CD8-positive, alpha-beta memory T cell (primary cell): ENCODE results near the gene GBGT1. TPM values are rescaled to one million over a fixed set of nuclear protein-coding genes. Genes with fewer than 3 reads are reported as not detected.
A peak's percentile ranks its signal among the peaks of the same experiment; 100 is the strongest.

ENCODE experiments used
- CTCF ChIA-PET: fragments of 350-600 bp; sonication (Branson Sonifier 250); formaldehyde crosslinking; loops from one replicate; lab custom pipeline; 2021; ENCODE audit warnings: antibody characterized with exemption; lab: Charles Lee
- POLR2A ChIA-PET: fragments of 350-600 bp; sonication (Branson Sonifier 250); formaldehyde crosslinking; loops from one replicate; lab custom pipeline; 2021; ENCODE audit warnings: antibody characterized with exemption; lab: Charles Lee
- DNase-seq, 5 donors: peaks; one replicate each; pipeline versions ENCODE4 v3.0.0 to v3.0.0-alpha.2; 2020 to 2022; ENCODE audit warnings: mixed read lengths in 1 of 5
- H3K27ac ChIP-seq: one replicate; pipeline ENCODE4 v1.7.0; 2013; ENCODE audit warnings: low read depth, mild to moderate bottlenecking, low read length, moderate library complexity
- H3K27me3 ChIP-seq: 2 replicates; pipeline ENCODE4 v1.7.0; 2013; ENCODE audit warnings: low read length, mild to moderate bottlenecking; ENCODE audit not compliant: insufficient read depth, poor library complexity, severe bottlenecking
- H3K36me3 ChIP-seq: 2 replicates; pipeline ENCODE4 v1.7.0; 2013; ENCODE audit warnings: mild to moderate bottlenecking, low read length, moderate library complexity; ENCODE audit not compliant: insufficient read depth
- H3K4me1 ChIP-seq: 2 replicates; pipeline ENCODE4 v1.7.0; 2013; ENCODE audit warnings: mild to moderate bottlenecking, low read length, moderate library complexity; ENCODE audit not compliant: insufficient read depth
- H3K4me3 ChIP-seq: 2 replicates; pipeline ENCODE4 v1.7.0; 2013; ENCODE audit warnings: mild to moderate bottlenecking, low read length
- H3K9me3 ChIP-seq: 2 replicates; pipeline ENCODE4 v1.7.0; 2013; ENCODE audit warnings: mild to moderate bottlenecking, low read length
- H3K27ac Mint-ChIP-seq, 8 donors: one replicate each; pipeline ENCODE4 v1.8.0; 2020 to 2021; ENCODE audit warnings: mixed read lengths in 8 of 8, mild to moderate bottlenecking in 6 of 8, inconsistent platforms in 3 of 8, moderate library complexity in 3 of 8
- H3K27me3 Mint-ChIP-seq, 2 donors: one replicate each; pipeline ENCODE4 v1.8.0; 2020 to 2021; ENCODE audit warnings: mixed read lengths in 2 of 2, mild to moderate bottlenecking in 1 of 2, moderate library complexity in 1 of 2
- H3K36me3 Mint-ChIP-seq, 3 donors: one replicate each; pipeline ENCODE4 v1.8.0; 2020 to 2021; ENCODE audit warnings: mixed read lengths in 3 of 3, inconsistent platforms in 1 of 3, mild to moderate bottlenecking in 1 of 3
- H3K4me1 Mint-ChIP-seq, 3 donors: one replicate each; pipeline ENCODE4 v1.8.0; 2020 to 2021; ENCODE audit warnings: mixed read lengths in 3 of 3, inconsistent platforms in 1 of 3, mild to moderate bottlenecking in 1 of 3
- H3K4me3 Mint-ChIP-seq, 7 donors: one replicate each; pipeline ENCODE4 v1.8.0; 2020 to 2021; ENCODE audit warnings: mixed read lengths in 7 of 7, mild to moderate bottlenecking in 6 of 7, moderate library complexity in 4 of 7, inconsistent platforms in 2 of 7
- H3K9me3 Mint-ChIP-seq, 5 donors: one replicate each; pipeline ENCODE4 v1.8.0; 2020 to 2022; ENCODE audit warnings: mixed read lengths in 5 of 5, mild to moderate bottlenecking in 3 of 5, moderate library complexity in 2 of 5, inconsistent platforms in 1 of 5
- polyA plus RNA-seq: library from polyadenylated mRNA; unstranded; fragments of 300-500 nt; fragmentation: Illumina TruSeq; gene quantifications from one replicate; pipeline ENCODE4 v1.2.3, GENCODE V29; 2021
- total RNA-seq, 2 experiments: library from RNA; stranded (reverse); gene quantifications; one replicate each; pipeline ENCODE4 v1.2.3, GENCODE V29; 2021

GBGT1 gene
- total and polyA plus RNA-seq, 3 experiments from 2014 or later, result 1.8 to 2.6 TPM; not detected in 1

- Mint-ChIP-seq H3K4me1 (peaks cover 33 to 43% (median 34%) of the 10 kb centered on the region in 3 donors), H3K36me3 (peaks cover 0 to 15% (median 0%) of the 10 kb centered on the region in 3 donors), H3K27ac (peak overlapping the region; percentile 75 to 92 (median 84)), H3K27me3 (no peaks in the 10 kb centered on the region), H3K4me3 (peak overlapping the region; percentile 64 to 90 (median 79)), H3K9me3 (no peaks in the 10 kb centered on the region)
- peaks cover 32% of the 10 kb centered on the region for H3K4me1 ChIP-seq
- CTCF ChIA-PET, result interaction anchor here (0.7 to 11.8 kb wide), 11 partner anchors 13 to 127 kb away, joined by 3 to 521 read pairs (median 4); partner anchors contain the start of genes GTF3C5 and RALGDS
- H3K27ac ChIP-seq, result peak overlapping the region; percentile 69
- DNase-seq, result peak; percentile 74 to 89 (median 78)
- no peaks in the 10 kb centered on the region for H3K9me3 ChIP-seq
- POLR2A ChIA-PET, result interaction anchor here (0.5 to 3.3 kb wide), 5 partner anchors 16 to 330 kb away, joined by 3 to 16 read pairs (median 4); partner anchors contain the start of genes GTF3C5 and SLC2A6
- no peaks in the 10 kb centered on the region for H3K36me3 ChIP-seq
- H3K4me3 ChIP-seq, result peak overlapping the region; percentile 56
- no peaks in the 10 kb centered on the region for H3K27me3 ChIP-seq
Measured at GRCh38 chr9:133149130-133150015, 14.3 kb downstream of the GBGT1 start.

GRCh38 chr9:133148199-133149129 lies 15.2 kb downstream of the GBGT1 start:
- Mint-ChIP-seq H3K9me3 (no peaks in the 10 kb centered on the region), H3K27ac (peak overlapping the region; percentile 98 to 100 (median 99)), H3K4me3 (peak overlapping the region; percentile 86 to 95 (median 91)), H3K27me3 (no peaks in the 10 kb centered on the region), H3K36me3 (peaks cover 0 to 15% (median 0%) of the 10 kb centered on the region in 3 donors), H3K4me1 (peaks cover 39 to 50% (median 40%) of the 10 kb centered on the region in 3 donors)
- H3K4me1 ChIP-seq, result peaks cover 37% of the 10 kb centered on the region
- H3K4me3 ChIP-seq, result peak overlapping the region; percentile 88
- no peaks in the 10 kb centered on the region for H3K36me3 ChIP-seq
- ChIA-PET CTCF (interaction anchor here (0.7 to 11.8 kb wide), 24 partner anchors 8 to 795 kb away, joined by 3 to 521 read pairs (median 6); partner anchors contain the start of genes GTF3C5 and RALGDS), POLR2A (interaction anchor here (1.1 to 3.3 kb wide), 5 partner anchors 15 to 118 kb away, joined by 4 to 16 read pairs (median 5); partner anchors contain the start of gene GTF3C5)
- peak; percentile 49 to 82 (median 73) for DNase-seq
- H3K9me3 ChIP-seq, result no peaks in the 10 kb centered on the region
- peak overlapping the region; percentile 95 for H3K27ac ChIP-seq
- no peaks in the 10 kb centered on the region for H3K27me3 ChIP-seq

DNA sequence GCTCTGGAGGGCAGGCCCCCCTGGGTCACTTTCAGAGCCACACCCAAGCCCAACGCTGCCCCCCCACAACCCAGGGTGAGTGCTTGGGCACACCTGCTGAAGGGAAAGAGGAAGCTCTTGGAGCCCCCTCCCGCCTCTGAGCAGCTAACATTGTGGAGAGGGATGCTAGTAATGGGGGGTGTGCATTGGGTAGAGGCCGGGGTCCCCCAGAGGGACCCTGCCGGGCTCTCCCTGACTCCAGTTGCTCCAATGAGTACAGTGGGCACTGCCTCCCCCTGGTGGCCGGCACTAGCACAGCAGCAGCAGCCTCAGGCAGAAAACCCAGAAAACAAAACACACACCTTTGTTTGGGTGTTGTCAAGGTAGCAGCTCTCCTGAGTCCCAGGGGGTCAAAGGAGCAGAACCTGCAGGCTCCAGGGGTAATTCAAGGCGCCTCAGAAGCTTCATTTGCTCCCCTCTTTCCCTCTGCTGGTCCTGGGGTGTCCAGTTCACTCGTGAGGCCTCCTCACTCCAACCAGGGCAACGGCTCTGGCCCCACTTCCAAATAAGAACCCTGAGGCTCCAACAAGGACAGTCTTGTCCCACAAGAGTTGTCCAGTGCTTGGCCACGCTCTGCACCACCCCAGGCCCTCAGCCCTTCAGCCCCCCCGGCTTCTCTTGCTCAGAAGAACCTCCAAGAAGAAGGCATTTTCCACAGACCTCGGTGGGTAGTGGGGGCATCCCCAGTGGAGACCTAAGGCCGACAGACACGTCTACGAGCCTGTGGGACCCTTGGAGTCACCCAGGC lies 16.1 kb downstream of the GBGT1 start:
- Histone ChIP-seq H3K4me1 (peaks cover 46% of the 10 kb centered on the region), H3K27me3 (no peaks in the 10 kb centered on the region), H3K9me3 (no peaks in the 10 kb centered on the region), H3K4me3 (peak overlapping the region; percentile 88), H3K27ac (peak overlapping the region; percentile 95), H3K36me3 (no peaks in the 10 kb centered on the region)
- ChIA-PET POLR2A (interaction anchor here (1.3 to 3.3 kb wide), 3 partner anchors 15 to 117 kb away, joined by 5 to 16 read pairs (median 7); partner anchors contain the start of gene GTF3C5), CTCF (interaction anchor here (0.7 to 11.8 kb wide), 25 partner anchors 9 to 794 kb away, joined by 3 to 521 read pairs (median 6); partner anchors contain the start of genes GTF3C5 and RALGDS)
- H3K9me3 Mint-ChIP-seq, result no peaks in the 10 kb centered on the region
- DNase-seq, result peak; percentile 79 to 91 (median 82)
- H3K36me3 Mint-ChIP-seq, result peaks cover 0 to 15% (median 0%) of the 10 kb centered on the region in 3 donors
- H3K4me1 Mint-ChIP-seq, result peaks cover 45 to 59% (median 46%) of the 10 kb centered on the region in 3 donors
- H3K27me3 Mint-ChIP-seq, result no peaks in the 10 kb centered on the region
- peak overlapping the region; percentile 98 to 100 (median 99) for H3K27ac Mint-ChIP-seq
- peak overlapping the region; percentile 86 to 95 (median 91) for H3K4me3 Mint-ChIP-seq

DNA sequence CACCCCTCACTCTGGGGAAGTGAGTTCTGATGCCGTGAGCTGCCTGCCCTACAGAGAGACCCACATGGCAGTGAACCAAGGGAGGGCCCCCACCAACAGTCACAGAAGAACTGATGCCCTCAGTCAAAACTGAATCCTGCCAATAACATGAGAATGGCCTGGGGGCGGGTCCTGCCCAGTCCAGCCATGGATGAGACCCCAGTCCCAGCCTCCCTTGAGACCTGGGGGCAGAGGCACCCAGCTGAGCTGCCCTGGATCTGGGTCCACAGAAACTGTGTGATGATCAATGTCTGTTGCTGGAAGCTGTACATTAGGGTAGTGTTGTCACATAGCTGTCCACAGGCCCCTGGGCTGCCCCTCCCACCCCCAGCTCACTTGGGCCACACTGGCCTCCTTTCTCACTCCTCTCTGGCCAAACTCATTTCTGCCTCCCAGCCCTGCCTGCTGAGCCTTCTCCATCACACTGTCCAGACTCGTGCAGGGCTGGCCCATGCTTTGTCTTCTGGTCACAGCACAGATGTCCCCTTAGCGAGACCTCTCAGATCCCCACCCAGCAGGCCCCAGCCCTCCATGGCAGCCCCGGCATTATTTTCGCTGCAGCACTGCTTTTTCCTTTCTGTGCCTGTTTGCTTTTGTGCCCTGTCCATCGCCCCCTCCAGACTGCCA lies 16.8 kb downstream of the GBGT1 start:
- Mint-ChIP-seq H3K9me3 (no peaks in the 10 kb centered on the region), H3K27ac (peak overlapping the region; percentile 98 to 100 (median 99)), H3K4me1 (peaks cover 52 to 66% (median 53%) of the 10 kb centered on the region in 3 donors), H3K4me3 (peak overlapping the region in 5 of 7 donors; percentile 61 to 95 (median 90)), H3K27me3 (no peaks in the 10 kb centered on the region), H3K36me3 (peaks cover 0 to 15% (median 0%) of the 10 kb centered on the region in 3 donors)
- H3K9me3 ChIP-seq, result no peaks in the 10 kb centered on the region
- H3K27me3 ChIP-seq, result no peaks in the 10 kb centered on the region
- H3K4me1 ChIP-seq, result peaks cover 53% of the 10 kb centered on the region
- ChIA-PET CTCF (interaction anchor here (0.7 to 11.8 kb wide), 20 partner anchors 10 to 793 kb away, joined by 3 to 521 read pairs (median 6); partner anchors contain the start of genes GTF3C5 and RALGDS), POLR2A (interaction anchor here (1.6 to 3.3 kb wide), 2 partner anchors 14 to 116 kb away, joined by 7 to 16 read pairs; partner anchors contain the start of gene GTF3C5)
- no peak overlapping the region for H3K4me3 ChIP-seq
- no peaks in the 10 kb centered on the region for H3K36me3 ChIP-seq
- no peak for DNase-seq
- H3K27ac ChIP-seq, result peak overlapping the region; percentile 95

- H3K27me3 ChIP-seq, result no peaks in the 10 kb centered on the region
- ChIA-PET CTCF (interaction anchor here (0.7 to 11.8 kb wide), 26 partner anchors 11 to 225 kb away, joined by 3 to 521 read pairs (median 6); partner anchors contain the start of genes GFI1B, GTF3C5 and RALGDS), POLR2A (interaction anchor here (0.8 to 2.9 kb wide), 11 partner anchors 11 to 115 kb away, joined by 3 to 67 read pairs (median 6); partner anchors contain the start of genes GTF3C5 and RALGDS)
- no peaks in the 10 kb centered on the region for H3K9me3 Mint-ChIP-seq
- no peaks in the 10 kb centered on the region for H3K9me3 ChIP-seq
- H3K4me1 ChIP-seq, result peaks cover 70% of the 10 kb centered on the region
- no peak for DNase-seq
- H3K27me3 Mint-ChIP-seq, result no peaks in the 10 kb centered on the region
- peak overlapping the region; percentile 85 for H3K27ac ChIP-seq
- H3K36me3 Mint-ChIP-seq, result peaks cover 0 to 15% (median 0%) of the 10 kb centered on the region in 3 donors
- peak overlapping the region; percentile 91 to 100 (median 98) for H3K27ac Mint-ChIP-seq
- H3K36me3 ChIP-seq, result no peaks in the 10 kb centered on the region
- peak overlapping the region in 6 of 7 donors; percentile 41 to 82 (median 80) for H3K4me3 Mint-ChIP-seq
- H3K4me3 ChIP-seq, result peak overlapping the region; percentile 20
- peaks cover 63 to 82% (median 64%) of the 10 kb centered on the region in 3 donors for H3K4me1 Mint-ChIP-seq
Measured at GRCh38 chr9:133144904-133145851, 18.5 kb downstream of the GBGT1 start.
